HepG2 (cell line): ENCODE results near the gene CCNO. TPM values are rescaled to one million over a fixed set of nuclear protein-coding genes. Genes with fewer than 3 reads are reported as not detected.

Source experiments
- ATAC-seq: fragments of 200-7000 bp; cut with Tn5 transposase; 3 replicates; pipeline ENCODE4 v1.9.1; 2020; ENCODE audit warnings: mild to moderate bottlenecking, moderate library complexity
- BruUV-seq: library from RNA; stranded (reverse); fragments of 400-500 nt; replicated peaks from 2 replicates; lab custom pipeline; 2021; lab: Mats Ljungman, UMichigan
- CTCF ChIA-PET: fragments of 300-600 bp; formaldehyde crosslinking; extraction: SDS; loops from one replicate; lab custom pipeline; 2021; ENCODE audit warnings: low total read pairs, inconsistent platforms, low intra/inter-chr PET ratio; lab: Yijun Ruan, JAX
- POLR2A ChIA-PET: fragments of 350-600 bp; sonication (Branson Sonifier 250); formaldehyde crosslinking; loops from one replicate; lab custom pipeline; 2020; ENCODE audit warnings: antibody characterized with exemption, inconsistent platforms; lab: Yijun Ruan, JAX
- DNase-seq: peaks from one replicate; pipeline ENCODE4 v3.0.0-alpha.2; 2015; ENCODE audit warnings: low spot score
- FAIRE-seq: peaks from 3 replicates; lab custom pipeline; 2011; peaks lifted over from hg19 to GRCh38; lab: Jason Lieb, UNC
- H2AFZ ChIP-seq: one replicate; pipeline ENCODE4 v1.6.1; 2011; ENCODE audit warnings: low read length, inconsistent platforms
- H3K27ac ChIP-seq: fragments of 300-600 bp; 3 replicates; pipeline ENCODE4 v1.8.0; 2011; ENCODE audit warnings: mixed run types, mild to moderate bottlenecking, mixed read lengths, low read length, inconsistent platforms; ENCODE audit not compliant: insufficient read depth; ENCODE audit errors: extremely low read length
- H3K27me3 ChIP-seq, 2 experiments: fragments of 200-600 bp in 1 of 2; 2 replicates in 1 of 2; 3 replicates in 1 of 2; pipeline versions ENCODE4 v1.6.0 to v1.8.0; 2011; ENCODE audit warnings: low read length in 2 of 2, mild to moderate bottlenecking in 2 of 2, moderate library complexity in 2 of 2, inconsistent platforms in 1 of 2; ENCODE audit not compliant: insufficient read depth in 2 of 2, control insufficient read depth in 1 of 2
- H3K36me3 ChIP-seq, 2 experiments: fragments of 200-600 bp in 1 of 2; replicated peaks in 1 of 2; 2 replicates in 1 of 2; 3 replicates in 1 of 2; pipeline versions ENCODE4 v1.5.1 to v1.8.0; 2011; ENCODE audit warnings: low read length in 2 of 2, inconsistent platforms in 1 of 2; ENCODE audit not compliant: insufficient read depth in 2 of 2, control insufficient read depth in 1 of 2
- H3K4me1 ChIP-seq: 2 replicates; pipeline ENCODE4 v1.5.1; 2012; ENCODE audit warnings: low read length, inconsistent platforms; ENCODE audit not compliant: insufficient read depth
- H3K4me2 ChIP-seq: 2 replicates; pipeline ENCODE4 v1.6.0; 2011; ENCODE audit warnings: low read depth, low read length, inconsistent platforms
- H3K4me3 ChIP-seq, 3 experiments: fragments of 200-600 bp in 1 of 3; sonication (generic), shearing (Covaris generic) in 1 of 3; replicated peaks in 1 of 3; 2 replicates each; pipeline ENCODE4 v1.5.1; 2011 to 2016; ENCODE audit warnings: low read length in 3 of 3, inconsistent platforms in 2 of 3, low read depth in 2 of 3, mild to moderate bottlenecking in 2 of 3, control low read depth in 1 of 3, mixed read lengths in 1 of 3; ENCODE audit not compliant: insufficient read depth in 1 of 3
- H3K79me2 ChIP-seq: one replicate; pipeline ENCODE4 v1.6.1; 2011; ENCODE audit warnings: low read length, inconsistent platforms; ENCODE audit not compliant: insufficient read depth
- H3K9ac ChIP-seq: 2 replicates; pipeline ENCODE4 v1.6.0; 2011; ENCODE audit warnings: mild to moderate bottlenecking, low read depth, low read length, inconsistent platforms; ENCODE audit not compliant: insufficient read depth
- H3K9me3 ChIP-seq: 2 replicates; pipeline ENCODE4 v1.5.1; 2012; ENCODE audit warnings: mild to moderate bottlenecking, low read length
- H4K20me1 ChIP-seq: 2 replicates; pipeline ENCODE4 v1.6.0; 2011; ENCODE audit warnings: inconsistent platforms, mild to moderate bottlenecking, low read length, moderate library complexity; ENCODE audit not compliant: insufficient read depth
- CBX2 ChIP-seq, 2 experiments: fragments of 200-600 bp in 1 of 2; sonication (generic); formaldehyde crosslinking in 1 of 2; IDR thresholded peaks; 2 replicates each; pipeline versions ENCODE4 v1.7.0 to v1.8.1; 2018 to 2022; ENCODE audit warnings: low read depth in 2 of 2, low read length in 1 of 2, mild to moderate bottlenecking in 1 of 2, missing genetic modification reagents in 1 of 2
- HNRNPLL ChIP-seq: fragments of 200-400 bp; formaldehyde crosslinking; IDR thresholded peaks from 2 replicates; pipeline ENCODE4 v1.6.1; 2017; ENCODE audit warnings: mild to moderate bottlenecking, low read depth, low read length; ENCODE audit not compliant: poor library complexity, severe bottlenecking
- MATR3 ChIP-seq: sonication (generic); formaldehyde crosslinking; IDR thresholded peaks from 2 replicates; pipeline ENCODE4 v1.4.0; 2020; ENCODE audit warnings: missing genetic modification reagents
- WGBS: methylation state at CpG from one replicate; pipeline ENCODE4 v1.1.6; 2017; ENCODE audit warnings: low lambda C conversion rate; 5-methylcytosine and 5-hydroxymethylcytosine counted together
- in situ Hi-C: cut with HindIII; loops from 2 replicates; pipeline ENCODE4 v1.10.0; 2017; ENCODE audit warnings: low pct_unique_long_range_greater_than_20kb; ENCODE audit not compliant: extremely low pct_ligation_motif_present
- intact Hi-C: fragments of 100-400 bp; cut with micrococcal nuclease; formaldehyde crosslinking; loops from one replicate; pipeline ENCODE4 v1.10.0; 2022; ENCODE audit not compliant: unreplicated experiment
- polyA plus RNA-seq, 8 experiments: library from polyadenylated mRNA; depleted of rRNA in 3 of 8; stranded (reverse) in 7 of 8; unstranded in 1 of 8; fragments of >200 nt; fragmentation: Illumina TruSeq in 4 of 8; extraction: Trizol in 4 of 8; gene quantifications; 2 replicates each; pipeline versions ENCODE4 v1.2.1 to v1.2.3, GENCODE V29; 2011 to 2016; ENCODE audit warnings: low read depth in 4 of 8, missing spikeins in 1 of 8, mixed read lengths in 1 of 8; ENCODE audit not compliant: insufficient read depth in 1 of 8
- total RNA-seq, 5 experiments: library from RNA; depleted of rRNA; stranded (reverse); fragments of >200 nt; fragmentation: Illumina TruSeq; extraction: Trizol; gene quantifications; 2 replicates each; pipeline ENCODE4 v1.2.3, GENCODE V29; 2016; ENCODE audit warnings: low read depth in 1 of 5
- TF ChIP-seq, protein P1 (sequence below): sonication (generic); formaldehyde crosslinking; IDR thresholded peaks from 2 replicates; pipeline ENCODE4 v1.4.0; 2020; ENCODE audit warnings: missing genetic modification reagents
- TF ChIP-seq, protein P2 (sequence below): sonication (generic); formaldehyde crosslinking; IDR thresholded peaks from 2 replicates; pipeline ENCODE4 v1.4.0; 2020; ENCODE audit warnings: missing genetic modification reagents

The CCNO gene
- total and polyA plus RNA-seq, 2 of the 13 experiments (the other 11 are each of a cell fraction or from before 2014, with no cell fraction given): 0.07 TPM; not detected in 1

DNA sequence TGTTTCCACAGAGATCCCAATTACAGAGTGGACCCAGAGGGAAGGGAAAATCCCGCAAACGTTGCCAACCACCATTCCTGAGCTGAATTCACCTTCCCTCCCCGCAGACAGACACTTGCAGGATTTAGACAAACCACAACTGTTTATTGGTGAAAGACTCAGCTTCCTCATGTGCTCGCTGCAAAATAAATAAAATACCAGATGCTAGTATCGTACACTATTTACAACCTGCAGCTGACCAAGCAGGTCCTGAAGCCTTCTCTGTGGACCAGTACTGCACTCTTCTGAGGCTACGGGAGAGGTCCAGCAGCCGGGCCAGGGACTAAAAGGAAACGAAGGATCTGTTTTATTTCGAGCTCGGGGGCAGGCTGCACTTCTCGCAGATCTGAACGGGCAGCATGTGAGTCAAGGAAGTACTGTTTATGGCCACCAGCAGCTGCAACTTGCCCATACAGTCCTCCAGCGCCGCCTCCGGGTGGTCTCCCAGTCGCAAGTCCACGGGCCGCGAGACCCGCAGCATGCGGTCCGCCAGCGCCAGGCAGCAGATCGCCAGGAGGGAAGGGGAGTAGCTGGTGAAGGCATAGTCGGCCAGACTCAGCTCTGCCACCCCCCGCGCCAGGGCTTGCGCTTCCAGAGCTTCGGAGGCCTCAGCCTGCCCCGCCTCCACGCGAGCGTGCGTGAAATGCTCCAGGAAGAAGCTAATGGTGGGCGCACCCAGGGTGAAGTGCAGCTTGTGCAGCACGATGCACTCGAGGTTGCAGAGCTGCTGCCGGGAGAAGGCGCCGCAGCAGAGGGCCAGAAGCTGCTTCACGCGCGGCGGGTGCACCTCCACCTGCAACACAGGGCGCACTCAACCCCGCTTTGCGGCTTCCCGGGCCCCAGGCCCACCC lies 2.1 kb downstream of the CCNO start:
- BruUV-seq: no TSS peak
- H3K79me2 ChIP-seq: no peaks in the 10 kb centered on the region
- H2AFZ ChIP-seq: no peak overlapping the region
- H3K36me3 ChIP-seq: no peaks in the 10 kb centered on the region
- ChIA-PET POLR2A (interaction anchor here (0.9 kb wide), 1 partner anchor 77 kb away, joined by 3 read pairs; the partner anchor contains the start of genes DHX29 and MTREX), CTCF (no interaction called here)
- no peak for DNase-seq
- peak; percentile 35 for TF ChIP-seq HNRNPLL
- no peak for TF ChIP-seq MATR3 (CRISPR knock-in tag)
- TF ChIP-seq, protein P1, sequence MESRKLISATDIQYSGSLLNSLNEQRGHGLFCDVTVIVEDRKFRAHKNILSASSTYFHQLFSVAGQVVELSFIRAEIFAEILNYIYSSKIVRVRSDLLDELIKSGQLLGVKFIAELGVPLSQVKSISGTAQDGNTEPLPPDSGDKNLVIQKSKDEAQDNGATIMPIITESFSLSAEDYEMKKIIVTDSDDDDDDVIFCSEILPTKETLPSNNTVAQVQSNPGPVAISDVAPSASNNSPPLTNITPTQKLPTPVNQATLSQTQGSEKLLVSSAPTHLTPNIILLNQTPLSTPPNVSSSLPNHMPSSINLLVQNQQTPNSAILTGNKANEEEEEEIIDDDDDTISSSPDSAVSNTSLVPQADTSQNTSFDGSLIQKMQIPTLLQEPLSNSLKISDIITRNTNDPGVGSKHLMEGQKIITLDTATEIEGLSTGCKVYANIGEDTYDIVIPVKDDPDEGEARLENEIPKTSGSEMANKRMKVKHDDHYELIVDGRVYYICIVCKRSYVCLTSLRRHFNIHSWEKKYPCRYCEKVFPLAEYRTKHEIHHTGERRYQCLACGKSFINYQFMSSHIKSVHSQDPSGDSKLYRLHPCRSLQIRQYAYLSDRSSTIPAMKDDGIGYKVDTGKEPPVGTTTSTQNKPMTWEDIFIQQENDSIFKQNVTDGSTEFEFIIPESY: peak; percentile 58; the same call in 1 of the 2 replicates
- no peak for TF ChIP-seq CBX2 (IDR thresholded peaks at IDR 0.05; ENCODE audit: low read depth, low read length)
- 0 out of 2 replicates have a peak, but pooled peaks have one; percentile 27 for TF ChIP-seq CBX2 (CRISPR knock-in tag; IDR thresholded peaks at IDR 0.05; ENCODE audit: low read depth)
- TF ChIP-seq, protein P2, sequence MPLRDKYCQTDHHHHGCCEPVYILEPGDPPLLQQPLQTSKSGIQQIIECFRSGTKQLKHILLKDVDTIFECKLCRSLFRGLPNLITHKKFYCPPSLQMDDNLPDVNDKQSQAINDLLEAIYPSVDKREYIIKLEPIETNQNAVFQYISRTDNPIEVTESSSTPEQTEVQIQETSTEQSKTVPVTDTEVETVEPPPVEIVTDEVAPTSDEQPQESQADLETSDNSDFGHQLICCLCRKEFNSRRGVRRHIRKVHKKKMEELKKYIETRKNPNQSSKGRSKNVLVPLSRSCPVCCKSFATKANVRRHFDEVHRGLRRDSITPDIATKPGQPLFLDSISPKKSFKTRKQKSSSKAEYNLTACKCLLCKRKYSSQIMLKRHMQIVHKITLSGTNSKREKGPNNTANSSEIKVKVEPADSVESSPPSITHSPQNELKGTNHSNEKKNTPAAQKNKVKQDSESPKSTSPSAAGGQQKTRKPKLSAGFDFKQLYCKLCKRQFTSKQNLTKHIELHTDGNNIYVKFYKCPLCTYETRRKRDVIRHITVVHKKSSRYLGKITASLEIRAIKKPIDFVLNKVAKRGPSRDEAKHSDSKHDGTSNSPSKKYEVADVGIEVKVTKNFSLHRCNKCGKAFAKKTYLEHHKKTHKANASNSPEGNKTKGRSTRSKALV: peak; percentile 32; the same call in 1 of the 2 replicates
- H3K4me3 ChIP-seq: peak overlapping the region in 2 of 3 experiments; percentile 24 to 34; a peak in 4 of 6 replicates
- H4K20me1 ChIP-seq: 0 out of 2 replicates have a peak, but pooled peaks cover 4% of the 10 kb centered on the region
- ATAC-seq: 0 out of 3 replicates have a peak, but pooled peaks have one; percentile 4
- in situ Hi-C loops (no loop called here), intact Hi-C loops (no loop called here)
- peak overlapping the region; percentile 98 for H3K4me2 ChIP-seq
- H3K27ac ChIP-seq: no peak overlapping the region
- WGBS: 40% methylated on average over 11 of the region's 48 CpGs
- peaks cover 7 to 82% of the 10 kb centered on the region in 2 experiments; a peak in 4 of 5 replicates for H3K27me3 ChIP-seq
- H3K9me3 ChIP-seq: no peaks in the 10 kb centered on the region
- peaks cover 37% of the 10 kb centered on the region for H3K4me1 ChIP-seq
- H3K9ac ChIP-seq: no peak overlapping the region
- no peak for FAIRE-seq
